K562 (cell line): Measurements from ENCODE around the gene HINT3.

ENCODE experiments used
- DNMT1 ChIP-seq: fragments of 450-650 bp; IDR thresholded peaks from 2 replicates; pipeline ENCODE4 v1.6.1; 2016; ENCODE audit warnings: antibody characterized with exemption, mild to moderate bottlenecking
- FOS ChIP-seq: IDR thresholded peaks from 3 replicates; pipeline ENCODE4 v1.6.1; 2011; ENCODE audit not compliant: insufficient read length; ENCODE audit errors: extremely low read depth
- KAT2B ChIP-seq: IDR thresholded peaks from one replicate; pipeline ENCODE4 v1.6.1; 2012; ENCODE audit warnings: low read depth, mild to moderate bottlenecking, control low read depth, inconsistent platforms, low read length, moderate library complexity
- POLR2G ChIP-seq: fragments of 200-400 bp; formaldehyde crosslinking; IDR thresholded peaks from 2 replicates; pipeline ENCODE4 v1.6.1; 2017; ENCODE audit warnings: low read depth, mild to moderate bottlenecking, antibody characterized with exemption, low read length, moderate library complexity
- ZNF232 ChIP-seq: sonication (generic); formaldehyde crosslinking; IDR thresholded peaks from 2 replicates; pipeline ENCODE4 v1.8.0; 2022; ENCODE audit warnings: mild to moderate bottlenecking, missing genetic modification reagents
- ZNF274 ChIP-seq: IDR thresholded peaks from 2 replicates; pipeline ENCODE4 v1.6.1; 2011; ENCODE audit warnings: low read depth, mild to moderate bottlenecking, low read length, moderate library complexity, borderline replicate concordance
- TF ChIP-seq, protein P1 (sequence below): fragments of 250-450 bp; sonication (Bioruptor Pico); IDR thresholded peaks from 2 replicates; pipeline ENCODE4 v1.9.0; 2021; ENCODE audit warnings: mild to moderate bottlenecking

DNA sequence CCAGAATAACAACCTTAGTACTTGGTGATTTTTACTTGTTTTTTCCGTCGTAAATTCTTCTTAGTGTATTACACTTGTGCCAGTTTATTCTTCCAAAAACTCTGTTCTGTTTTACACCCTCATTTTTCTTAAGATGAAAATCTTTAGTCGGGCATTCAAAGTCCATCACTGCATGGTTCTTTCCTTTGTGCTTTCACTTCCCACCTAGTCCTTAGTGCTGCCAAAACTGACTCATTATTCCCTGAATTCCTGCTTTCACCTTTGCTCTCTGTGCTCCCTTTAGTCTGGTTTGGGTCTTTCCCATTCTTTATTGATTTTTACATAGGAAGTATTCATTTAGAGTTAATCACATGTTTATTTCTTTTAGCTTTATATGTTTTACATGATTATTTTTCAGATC is 33.1 kb downstream of the HINT3 start:
- TF ChIP-seq ZNF232 (CRISPR knock-in tag) (no peak), POLR2G (no peak), KAT2B (no peak), FOS (no peak), DNMT1 (no peak), ZNF274 (no peak)
- TF ChIP-seq, protein P1, sequence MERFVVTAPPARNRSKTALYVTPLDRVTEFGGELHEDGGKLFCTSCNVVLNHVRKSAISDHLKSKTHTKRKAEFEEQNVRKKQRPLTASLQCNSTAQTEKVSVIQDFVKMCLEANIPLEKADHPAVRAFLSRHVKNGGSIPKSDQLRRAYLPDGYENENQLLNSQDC (CRISPR knock-in tag) = no peak
